ENCODE results near the gene RRM1. TPM values are rescaled to one million over a fixed set of nuclear protein-coding genes. Genes with fewer than 3 reads are reported as not detected.

Gene RRM1
- total and polyA plus RNA-seq, 9 of the 15 experiments (the other 6 are each of a cell fraction or from before 2014, with no cell fraction given), result 113 to 270 (median 163) TPM

GRCh38 chr11:4072668-4073285 is 21.8 kb upstream of the RRM1 start (continued):
- TF ChIP-seq NR0B1 (IDR thresholded peaks at IDR 0.05; ENCODE audit: partially characterized antibody) (no peak), PHF8 (IDR thresholded peaks at IDR 0.05; ENCODE audit: borderline replicate concordance, low read length) (no peak), STAT5B (CRISPR knock-in tag; IDR thresholded peaks at IDR 0.05) (no peak), ZBTB26 (CRISPR knock-in tag; IDR thresholded peaks at IDR 0.05) (no peak), ZNF449 (CRISPR knock-in tag; IDR thresholded peaks at IDR 0.05) (no peak), ZEB2 (IDR thresholded peaks at IDR 0.05) (no peak), DIDO1 (tag; IDR thresholded peaks at IDR 0.05; ENCODE audit: low read depth) (no peak), RAD21 (CRISPR knock-in tag; conservative IDR thresholded peaks at IDR 0.05 in 1 of 2, IDR thresholded peaks at IDR 0.05 in 1 of 2) (peak; percentile 94 to 97), MBD2 (IDR thresholded peaks at IDR 0.05; ENCODE audit: borderline replicate concordance, low read depth) (no peak), SMAD2 (IDR thresholded peaks at IDR 0.05; ENCODE audit: low read depth, low read length) (no peak), MCM2 (IDR thresholded peaks at IDR 0.05; ENCODE audit: low read depth) (no peak), RCOR1 (IDR thresholded peaks at IDR 0.05; ENCODE audit: borderline replicate concordance in 1 of 2, low read depth in 2 of 2, low read length in 2 of 2) (no peak), MXI1 (IDR thresholded peaks at IDR 0.05; ENCODE audit: low read depth, low read length) (no peak), CREBBP (IDR thresholded peaks at IDR 0.05; ENCODE audit: low read depth, low read length) (no peak), RBFOX2 (IDR thresholded peaks at IDR 0.05; ENCODE audit: low read depth, low read length) (no peak), JUND (IDR thresholded peaks at IDR 0.05; ENCODE audit: borderline replicate concordance, low read depth, low read length) (peak; percentile 48; the same call in 1 of the 2 replicates), JUND (tag; IDR thresholded peaks at IDR 0.05; ENCODE audit: borderline replicate concordance, low read depth, low read length) (no peak), CREB3L1 (IDR thresholded peaks at IDR 0.05; ENCODE audit: borderline replicate concordance, low read depth) (no peak), PPARD (CRISPR knock-in tag; IDR thresholded peaks at IDR 0.05) (no peak), CREB1 (IDR thresholded peaks at IDR 0.05) (no peak), CREB1 (CRISPR knock-in tag; IDR thresholded peaks at IDR 0.05) (no peak), CBX1 (IDR thresholded peaks at IDR 0.05; ENCODE audit: low read depth) (no peak), SMC3 (conservative IDR thresholded peaks at IDR 0.05; ENCODE audit: insufficient read depth, low read depth, low read length) (peak; percentile 85), NR2C2 (CRISPR knock-in tag; IDR thresholded peaks at IDR 0.05) (no peak), NR2C2 (tag; IDR thresholded peaks at IDR 0.05) (no peak)
